Measurements from ENCODE around the gene MTHFS. TPM values are rescaled to one million over a fixed set of nuclear protein-coding genes. Genes with fewer than 3 reads are reported as not detected.

The MTHFS gene
- total and polyA plus RNA-seq, 2 donors (not counting 3 experiments of a cell fraction or from before 2014, with no cell fraction given) = 9.3 to 15.7 TPM

DNA sequence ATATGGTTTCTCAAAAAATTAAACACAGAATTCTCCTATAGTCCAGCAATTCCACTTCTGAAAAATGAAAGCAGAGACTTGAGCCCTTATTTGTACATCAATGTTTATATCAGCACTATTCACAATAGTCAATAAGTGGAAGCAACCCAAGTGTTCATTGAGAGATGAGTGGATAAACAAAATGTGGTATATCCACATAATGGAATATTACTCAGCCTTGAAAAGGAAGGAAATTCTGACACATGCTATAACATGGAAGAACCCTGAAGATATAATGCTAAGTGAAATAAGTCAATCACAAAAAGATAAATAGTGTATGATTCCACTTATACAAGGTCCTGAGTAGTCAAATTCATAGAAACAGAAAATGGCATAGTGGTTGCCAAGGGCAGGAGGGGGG lies 76.6 kb downstream of the MTHFS start:
- POLR2A ChIA-PET = no interaction called here
- Histone ChIP-seq H3K27ac (ENCODE audit: insufficient read depth, low read depth, low read length) (no peak overlapping the region), H3K4me1 (ENCODE audit: control insufficient read depth, extremely low read depth, insufficient read depth, low read length) (no peaks in the 10 kb centered on the region), H3K9me3 (replicated peaks; ENCODE audit: control insufficient read depth, insufficient read depth, low read length) (no peaks in the 10 kb centered on the region), H3K27me3 (ENCODE audit: control insufficient read depth in 2 of 2, insufficient read depth in 2 of 2, low read length in 2 of 2) (no peaks in the 10 kb centered on the region), H4K20me1 (replicated peaks; ENCODE audit: control insufficient read depth, extremely low read depth, insufficient read depth, low read length) (no peaks in the 10 kb centered on the region), H3K79me2 (ENCODE audit: control insufficient read depth, insufficient read depth, low read length) (no peaks in the 10 kb centered on the region), H2AFZ (ENCODE audit: low read depth, low read length) (no peak overlapping the region), H3K4me3 (replicated peaks in 1 of 3; ENCODE audit: insufficient read depth in 1 of 3, low read depth in 1 of 3, low read length in 3 of 3) (no peak overlapping the region), H3K9me1 (replicated peaks; ENCODE audit: control insufficient read depth, extremely low read depth, insufficient read depth, low read length) (no peaks in the 10 kb centered on the region), H3K36me3 (ENCODE audit: control insufficient read depth in 2 of 2, extremely low read depth in 1 of 2, insufficient read depth in 2 of 2, low read length in 2 of 2) (no peaks in the 10 kb centered on the region), H3K4me2 (ENCODE audit: insufficient read depth, low read length) (no peak overlapping the region), H3K9ac (replicated peaks; ENCODE audit: extremely low read depth, insufficient read depth, low read length) (no peak overlapping the region)
- TF ChIP-seq CTCF (IDR thresholded peaks at IDR 0.05; ENCODE audit: extremely low read depth in 1 of 2, insufficient read depth in 1 of 2, low read depth in 1 of 2, low read length in 2 of 2) (no peak), JUN (IDR thresholded peaks at IDR 0.05; ENCODE audit: borderline replicate concordance, insufficient read depth, insufficient read length, low read depth) (no peak), POLR2A (IDR thresholded peaks at IDR 0.05; ENCODE audit: low read depth, low read length) (no peak), FOS (IDR thresholded peaks at IDR 0.05; ENCODE audit: borderline replicate concordance, insufficient read depth, low read length) (no peak), GATA2 (IDR thresholded peaks at IDR 0.05; ENCODE audit: insufficient read depth, insufficient read length, low read depth, low read length) (no peak), POLR2AphosphoS5 (IDR thresholded peaks at IDR 0.05; ENCODE audit: insufficient read depth, low read depth, low read length) (no peak)
- no peak for FAIRE-seq
- DNase-seq (ENCODE audit: low read depth, low spot score) = no peak
- intact Hi-C loops (cut with micrococcal nuclease) = no loop called here
- CTCF ChIA-PET = no interaction called here
- dilution Hi-C loops (cut with MboI; ENCODE audit: extremely low pct_ligation_motif_present, low sequenced_read_pairs) = no loop called here
- BruUV-seq (replicated peaks) = no TSS peak

DNA sequence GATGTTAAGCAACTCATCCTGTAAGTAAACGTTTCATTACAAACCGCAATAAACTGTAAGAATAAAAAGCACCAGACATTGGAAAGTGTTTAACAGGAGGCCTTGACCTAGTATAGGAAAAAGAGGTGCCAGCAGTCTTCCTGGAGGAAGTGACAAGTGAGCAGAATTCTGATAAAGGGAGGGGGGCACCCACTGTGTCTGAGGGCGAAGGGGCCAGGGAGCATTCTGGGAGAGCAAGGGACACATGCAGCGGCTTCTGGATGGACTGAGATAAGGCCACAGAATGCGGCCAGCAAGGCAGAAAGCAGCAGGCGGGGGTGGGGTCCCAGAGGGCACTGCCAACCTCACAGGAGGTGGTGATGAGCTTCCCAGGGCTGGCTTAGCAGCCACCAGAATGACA lies 80.2 kb downstream of the MTHFS start:
- H3K9ac ChIP-seq (replicated peaks; ENCODE audit: extremely low read depth, insufficient read depth, low read length) = no peak overlapping the region
- H2AFZ ChIP-seq (ENCODE audit: low read depth, low read length) = no peak overlapping the region
- no peak overlapping the region for H3K27ac ChIP-seq (ENCODE audit: insufficient read depth, low read depth, low read length)
- POLR2A ChIA-PET = no interaction called here
- intact Hi-C loops (cut with micrococcal nuclease) = no loop called here
- CTCF ChIA-PET = no interaction called here
- H3K36me3 ChIP-seq (ENCODE audit: control insufficient read depth in 2 of 2, extremely low read depth in 1 of 2, insufficient read depth in 2 of 2, low read length in 2 of 2) = no peaks in the 10 kb centered on the region
- FAIRE-seq = no peak
- dilution Hi-C loops (cut with MboI; ENCODE audit: extremely low pct_ligation_motif_present, low sequenced_read_pairs) = no loop called here
- no peaks in the 10 kb centered on the region for H4K20me1 ChIP-seq (replicated peaks; ENCODE audit: control insufficient read depth, extremely low read depth, insufficient read depth, low read length)
- no peak overlapping the region for H3K4me2 ChIP-seq (ENCODE audit: insufficient read depth, low read length)
- no peaks in the 10 kb centered on the region for H3K79me2 ChIP-seq (ENCODE audit: control insufficient read depth, insufficient read depth, low read length)
- H3K9me1 ChIP-seq (replicated peaks; ENCODE audit: control insufficient read depth, extremely low read depth, insufficient read depth, low read length) = no peaks in the 10 kb centered on the region
- no peak overlapping the region for H3K4me3 ChIP-seq (replicated peaks in 1 of 3; ENCODE audit: insufficient read depth in 1 of 3, low read depth in 1 of 3, low read length in 3 of 3)
- H3K9me3 ChIP-seq (replicated peaks; ENCODE audit: control insufficient read depth, insufficient read depth, low read length) = no peaks in the 10 kb centered on the region
- H3K4me1 ChIP-seq (ENCODE audit: control insufficient read depth, extremely low read depth, insufficient read depth, low read length) = no peaks in the 10 kb centered on the region
- H3K27me3 ChIP-seq (ENCODE audit: control insufficient read depth in 2 of 2, insufficient read depth in 2 of 2, low read length in 2 of 2) = no peaks in the 10 kb centered on the region
- TF ChIP-seq JUN (IDR thresholded peaks at IDR 0.05; ENCODE audit: borderline replicate concordance, insufficient read depth, insufficient read length, low read depth) (no peak), MAX (IDR thresholded peaks at IDR 0.05; ENCODE audit: insufficient read depth, insufficient read length) (no peak), FOS (IDR thresholded peaks at IDR 0.05; ENCODE audit: borderline replicate concordance, insufficient read depth, low read length) (no peak), POLR2A (IDR thresholded peaks at IDR 0.05; ENCODE audit: low read depth, low read length) (no peak), GATA2 (IDR thresholded peaks at IDR 0.05; ENCODE audit: insufficient read depth, insufficient read length, low read depth, low read length) (no peak), CTCF (IDR thresholded peaks at IDR 0.05; ENCODE audit: extremely low read depth in 1 of 2, insufficient read depth in 1 of 2, low read depth in 1 of 2, low read length in 2 of 2) (no peak), MYC (IDR thresholded peaks at IDR 0.05; ENCODE audit: low read depth, low read length) (no peak), POLR2AphosphoS5 (IDR thresholded peaks at IDR 0.05; ENCODE audit: insufficient read depth, low read depth, low read length) (no peak), EZH2 (IDR thresholded peaks at IDR 0.05; ENCODE audit: borderline replicate concordance, low read depth, low read length, severe bottlenecking) (no peak)
- BruUV-seq (replicated peaks) = no TSS peak
- no peak for DNase-seq (ENCODE audit: low read depth, low spot score)

All from endothelial cell of umbilical vein (primary cell).